Tibial nerve (tissue), 4 donors: ENCODE measurements around the gene CUX1.

Source experiments
- EP300 ChIP-seq, 2 donors: sonication (generic); formaldehyde crosslinking; IDR thresholded peaks; one replicate each; pipeline ENCODE4 v1.6.1; 2017; ENCODE audit warnings: antibody characterized with exemption in 2 of 2, mild to moderate bottlenecking in 1 of 2
- POLR2A ChIP-seq, 2 donors: fragments of 450-650 bp; IDR thresholded peaks; one replicate each; pipeline ENCODE4 v1.6.1; 2017; ENCODE audit warnings: antibody characterized with exemption in 2 of 2, mild to moderate bottlenecking in 2 of 2, moderate library complexity in 2 of 2
- TF ChIP-seq, protein P1 (sequence below), 5 experiments: fragments of 200-600 bp in 3 of 5; fragments of 450-650 bp in 2 of 5; sonication (generic) in 3 of 5; IDR thresholded peaks; one replicate each; pipeline ENCODE4 v1.5.1; 2016 to 2019; ENCODE audit warnings: antibody characterized with exemption in 5 of 5, mild to moderate bottlenecking in 3 of 5, moderate library complexity in 2 of 5

DNA sequence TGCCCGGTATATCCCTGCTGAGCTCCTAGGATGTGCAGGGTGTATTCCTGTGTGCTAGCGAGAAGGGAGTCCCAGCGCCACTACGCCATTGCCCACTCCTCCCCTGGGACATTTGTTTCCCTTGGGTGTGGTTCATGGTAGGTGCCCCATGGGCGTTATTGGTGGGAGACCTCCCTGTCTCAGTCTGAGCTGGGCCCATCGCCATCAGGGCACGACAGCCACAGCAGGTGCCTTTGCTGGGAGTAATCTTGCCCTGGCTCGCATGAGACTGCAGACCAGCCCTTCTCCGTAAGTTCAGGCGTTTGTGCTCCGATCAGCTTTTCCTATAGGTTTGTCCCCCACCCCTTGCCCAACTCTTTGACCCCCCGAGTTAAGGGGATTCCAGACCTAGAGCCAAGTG lies 332.0 kb downstream of the CUX1 start:
- TF ChIP-seq POLR2A (IDR thresholded peaks at IDR 0.05) (no peak), EP300 (IDR thresholded peaks at IDR 0.05) (no peak)
- TF ChIP-seq, protein P1, sequence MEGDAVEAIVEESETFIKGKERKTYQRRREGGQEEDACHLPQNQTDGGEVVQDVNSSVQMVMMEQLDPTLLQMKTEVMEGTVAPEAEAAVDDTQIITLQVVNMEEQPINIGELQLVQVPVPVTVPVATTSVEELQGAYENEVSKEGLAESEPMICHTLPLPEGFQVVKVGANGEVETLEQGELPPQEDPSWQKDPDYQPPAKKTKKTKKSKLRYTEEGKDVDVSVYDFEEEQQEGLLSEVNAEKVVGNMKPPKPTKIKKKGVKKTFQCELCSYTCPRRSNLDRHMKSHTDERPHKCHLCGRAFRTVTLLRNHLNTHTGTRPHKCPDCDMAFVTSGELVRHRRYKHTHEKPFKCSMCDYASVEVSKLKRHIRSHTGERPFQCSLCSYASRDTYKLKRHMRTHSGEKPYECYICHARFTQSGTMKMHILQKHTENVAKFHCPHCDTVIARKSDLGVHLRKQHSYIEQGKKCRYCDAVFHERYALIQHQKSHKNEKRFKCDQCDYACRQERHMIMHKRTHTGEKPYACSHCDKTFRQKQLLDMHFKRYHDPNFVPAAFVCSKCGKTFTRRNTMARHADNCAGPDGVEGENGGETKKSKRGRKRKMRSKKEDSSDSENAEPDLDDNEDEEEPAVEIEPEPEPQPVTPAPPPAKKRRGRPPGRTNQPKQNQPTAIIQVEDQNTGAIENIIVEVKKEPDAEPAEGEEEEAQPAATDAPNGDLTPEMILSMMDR (IDR thresholded peaks at IDR 0.05) = no peak
